Suprapubic skin (tissue), 3 donors: ENCODE results near the gene PIAS4.

ENCODE experiments used
- POLR2AphosphoS5 ChIP-seq, 3 donors: sonication (generic); formaldehyde crosslinking; IDR thresholded peaks; one replicate each; pipeline ENCODE4 v1.6.1; 2017; ENCODE audit warnings: antibody characterized with exemption in 3 of 3
- TF ChIP-seq, protein P1 (sequence below), 2 donors: fragments of 200-600 bp in 1 of 2; fragments of 450-650 bp in 1 of 2; sonication (generic) in 1 of 2; IDR thresholded peaks; one replicate each; pipeline ENCODE4 v1.5.1; 2016 to 2019; ENCODE audit warnings: antibody characterized with exemption in 2 of 2, mild to moderate bottlenecking in 1 of 2, moderate library complexity in 1 of 2

DNA sequence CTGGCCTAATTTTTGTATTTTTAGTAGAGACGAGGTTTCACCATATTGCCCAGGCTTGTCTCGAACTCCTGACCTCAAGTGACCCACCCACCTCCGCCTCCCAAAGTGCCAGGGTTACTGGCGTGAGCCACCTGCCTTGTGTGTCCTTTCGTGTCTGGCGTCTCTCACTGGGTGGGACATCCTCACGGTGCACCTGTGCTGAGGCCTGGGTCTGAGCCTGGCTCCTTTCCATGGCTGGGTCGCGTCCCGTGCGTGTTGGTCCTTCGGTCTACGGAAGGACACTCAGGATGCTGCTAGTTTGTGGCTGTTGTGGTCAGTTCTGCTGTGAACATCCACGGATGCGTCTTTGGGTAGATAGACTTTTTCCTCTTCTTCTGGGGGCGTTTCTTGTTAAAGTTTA lies 19.6 kb downstream of the PIAS4 start:
- no peak for TF ChIP-seq POLR2AphosphoS5 (IDR thresholded peaks at IDR 0.05)
- TF ChIP-seq, protein P1, sequence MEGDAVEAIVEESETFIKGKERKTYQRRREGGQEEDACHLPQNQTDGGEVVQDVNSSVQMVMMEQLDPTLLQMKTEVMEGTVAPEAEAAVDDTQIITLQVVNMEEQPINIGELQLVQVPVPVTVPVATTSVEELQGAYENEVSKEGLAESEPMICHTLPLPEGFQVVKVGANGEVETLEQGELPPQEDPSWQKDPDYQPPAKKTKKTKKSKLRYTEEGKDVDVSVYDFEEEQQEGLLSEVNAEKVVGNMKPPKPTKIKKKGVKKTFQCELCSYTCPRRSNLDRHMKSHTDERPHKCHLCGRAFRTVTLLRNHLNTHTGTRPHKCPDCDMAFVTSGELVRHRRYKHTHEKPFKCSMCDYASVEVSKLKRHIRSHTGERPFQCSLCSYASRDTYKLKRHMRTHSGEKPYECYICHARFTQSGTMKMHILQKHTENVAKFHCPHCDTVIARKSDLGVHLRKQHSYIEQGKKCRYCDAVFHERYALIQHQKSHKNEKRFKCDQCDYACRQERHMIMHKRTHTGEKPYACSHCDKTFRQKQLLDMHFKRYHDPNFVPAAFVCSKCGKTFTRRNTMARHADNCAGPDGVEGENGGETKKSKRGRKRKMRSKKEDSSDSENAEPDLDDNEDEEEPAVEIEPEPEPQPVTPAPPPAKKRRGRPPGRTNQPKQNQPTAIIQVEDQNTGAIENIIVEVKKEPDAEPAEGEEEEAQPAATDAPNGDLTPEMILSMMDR (IDR thresholded peaks at IDR 0.05): no peak
